Activated T-helper 2 cell treated with anti-CD3 and anti-CD28 coated beads, Interferon-gamma antibody, Interleukin-2, Interleukin-4, amounts not matched to agents 10 μg/mL and 5 μg/mL and 100 μg/mL, durations not matched to agents 14 hours and 24 hours and 36 hours (primary cell): ENCODE data around the gene PPM1L. TPM values are rescaled to one million over a fixed set of nuclear protein-coding genes. Genes with fewer than 3 reads are reported as not detected.
A peak's percentile ranks its signal among the peaks of the same experiment; 100 is the strongest.
"Not testable (repeated sequence)": the region's sequence is repeated elsewhere in the genome, so short reads cannot be mapped to it uniquely, and the experiment has no call there.

Experiments
- DNase-seq: peaks from one replicate; pipeline ENCODE4 v3.0.0; 2021; ENCODE audit warnings: low spot score
- H3K27ac Mint-ChIP-seq: one replicate; pipeline ENCODE4 v1.8.0; 2021; ENCODE audit warnings: mixed read lengths
- H3K27me3 Mint-ChIP-seq: one replicate; pipeline ENCODE4 v1.8.0; 2021; ENCODE audit warnings: low read depth, mixed read lengths
- H3K36me3 Mint-ChIP-seq: one replicate; pipeline ENCODE4 v1.8.0; 2021; ENCODE audit warnings: low read depth, mixed read lengths
- H3K4me1 Mint-ChIP-seq: one replicate; pipeline ENCODE4 v1.8.0; 2021; ENCODE audit warnings: low read depth, mixed read lengths
- H3K4me3 Mint-ChIP-seq: one replicate; pipeline ENCODE4 v1.8.0; 2021; ENCODE audit warnings: low read depth, mild to moderate bottlenecking, moderate library complexity, mixed read lengths
- H3K9me3 Mint-ChIP-seq: one replicate; pipeline ENCODE4 v1.8.0; 2021; ENCODE audit warnings: mixed read lengths
- intact Hi-C: fragments of 100-400 bp; cut with micrococcal nuclease; formaldehyde crosslinking; loops from one replicate; pipeline ENCODE4 v1.15.1; 2023
- total RNA-seq: library from RNA; stranded (reverse); gene quantifications from 2 replicates; pipeline ENCODE4 v1.2.3, GENCODE V29; 2022

The PPM1L gene
- total RNA-seq, 1 donor from 2014 or later = 2.6 TPM

DNA sequence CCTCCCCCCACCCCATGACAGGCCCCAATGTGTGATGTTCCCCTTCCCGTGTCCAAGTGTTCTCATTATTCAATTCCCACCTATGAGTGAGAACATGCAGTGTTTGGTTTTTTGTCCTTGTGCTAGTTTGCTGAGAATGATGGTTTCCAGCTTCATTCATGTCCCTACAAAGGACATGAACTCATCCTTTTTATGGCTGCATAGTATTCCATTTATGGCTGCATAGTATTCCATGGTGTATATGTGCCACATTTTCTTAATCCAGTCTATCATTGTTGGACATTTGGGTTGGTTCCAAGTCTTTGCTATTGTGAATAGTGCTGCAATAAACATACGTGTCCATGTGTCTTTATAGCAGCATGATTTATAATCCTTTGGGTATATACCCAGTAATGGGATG, 254.1 kb downstream of the PPM1L start:
- DNase-seq, H3K27ac Mint-ChIP-seq, H3K9me3 Mint-ChIP-seq, H3K4me3 Mint-ChIP-seq, H3K36me3 Mint-ChIP-seq, H3K4me1 Mint-ChIP-seq, H3K27me3 Mint-ChIP-seq, intact Hi-C loops: not testable (repeated sequence)

DNA sequence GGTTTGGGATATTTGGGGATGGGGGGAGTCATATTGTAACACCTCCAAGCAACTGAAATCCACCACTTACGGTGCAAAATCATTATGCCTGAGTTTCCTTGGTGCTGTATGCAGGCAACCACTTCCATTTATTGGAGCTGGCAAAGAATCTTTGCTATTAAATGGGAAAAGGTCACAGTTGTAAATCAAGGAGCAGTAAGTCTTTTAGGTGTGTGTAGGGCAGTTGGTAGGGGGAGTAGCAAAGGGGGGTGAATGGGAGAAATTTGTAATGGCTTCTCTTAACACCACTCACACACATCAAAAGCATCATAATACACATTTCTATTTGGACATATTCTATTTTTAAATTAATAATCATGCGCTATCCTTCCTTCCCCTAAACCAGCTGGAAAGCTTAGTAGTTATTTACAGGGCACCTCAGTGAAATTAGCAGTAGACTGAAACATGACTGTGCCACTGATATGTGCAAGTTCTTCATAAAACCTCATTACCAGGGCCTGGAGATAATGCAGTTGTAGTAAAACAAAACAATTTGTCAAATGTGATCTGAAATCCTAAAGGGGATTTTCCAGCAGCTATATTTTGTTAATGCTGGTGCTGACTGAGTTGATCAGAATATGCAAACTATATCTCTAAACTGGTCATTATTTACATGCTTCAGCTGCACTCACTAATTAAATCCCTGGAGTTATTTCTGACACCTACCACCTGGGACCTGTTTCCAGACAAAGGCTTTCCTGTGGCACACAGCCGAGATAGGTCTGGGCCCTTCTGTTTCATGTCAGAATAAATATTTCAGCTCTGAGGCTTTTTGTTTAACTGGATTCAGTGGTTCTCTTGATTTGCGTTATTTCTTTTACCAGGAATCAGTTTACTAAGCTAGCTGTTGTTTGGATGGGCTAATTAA, 259.1 kb downstream of the PPM1L start:
- H3K9me3 Mint-ChIP-seq = no peaks in the 10 kb centered on the region
- H3K27me3 Mint-ChIP-seq = no peaks in the 10 kb centered on the region
- no peaks in the 10 kb centered on the region for H3K4me1 Mint-ChIP-seq
- H3K36me3 Mint-ChIP-seq = no peaks in the 10 kb centered on the region
- DNase-seq = no peak
- no peak overlapping the region for H3K27ac Mint-ChIP-seq
- H3K4me3 Mint-ChIP-seq = no peak overlapping the region
- intact Hi-C loops = no loop called here

DNA sequence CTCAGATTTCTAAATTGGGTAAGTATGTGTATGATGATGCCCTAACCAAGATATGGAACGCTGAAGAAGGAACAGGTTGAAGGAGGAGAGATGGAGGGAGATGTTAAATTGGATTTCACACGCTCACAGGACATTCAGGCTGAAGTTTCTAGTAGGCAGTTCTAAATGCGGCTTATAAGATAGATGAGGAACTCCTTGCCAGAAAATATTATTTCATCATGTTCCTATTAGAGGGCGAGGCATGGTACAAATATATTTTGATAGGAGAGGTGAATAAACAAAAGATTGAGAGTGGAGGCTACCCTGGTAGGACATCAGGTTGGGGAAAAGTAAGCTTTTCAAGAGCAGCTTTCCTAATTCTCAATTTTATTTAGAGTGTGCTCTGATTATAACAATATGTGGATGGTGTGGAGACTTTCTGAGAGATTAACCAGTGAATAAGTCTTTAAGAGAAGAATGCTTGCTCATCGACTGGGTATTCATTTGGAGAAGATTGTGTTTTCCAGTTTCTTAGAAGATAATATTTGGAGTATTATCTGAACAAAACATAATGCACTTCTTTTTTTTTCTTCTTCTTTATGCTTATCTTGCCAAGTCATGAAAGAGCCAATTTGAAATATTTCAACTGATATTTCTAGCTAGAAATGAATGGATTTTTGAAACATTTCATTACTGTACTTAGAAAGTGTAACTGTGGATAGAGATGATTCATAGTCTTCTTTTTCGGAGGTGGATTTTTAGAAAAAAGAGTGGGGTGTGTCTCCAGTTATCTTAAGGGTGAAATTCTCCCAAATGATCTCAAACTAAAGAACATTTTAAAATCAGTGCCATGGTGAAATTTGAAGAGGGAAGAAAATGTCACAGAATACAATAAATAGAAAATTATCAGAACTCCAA, 260.6 kb downstream of the PPM1L start:
- intact Hi-C loops = no loop called here
- H3K27me3 Mint-ChIP-seq = no peaks in the 10 kb centered on the region
- no peaks in the 10 kb centered on the region for H3K9me3 Mint-ChIP-seq
- no peak for DNase-seq
- H3K36me3 Mint-ChIP-seq = no peaks in the 10 kb centered on the region
- no peak overlapping the region for H3K4me3 Mint-ChIP-seq
- no peaks in the 10 kb centered on the region for H3K4me1 Mint-ChIP-seq
- no peak overlapping the region for H3K27ac Mint-ChIP-seq

DNA sequence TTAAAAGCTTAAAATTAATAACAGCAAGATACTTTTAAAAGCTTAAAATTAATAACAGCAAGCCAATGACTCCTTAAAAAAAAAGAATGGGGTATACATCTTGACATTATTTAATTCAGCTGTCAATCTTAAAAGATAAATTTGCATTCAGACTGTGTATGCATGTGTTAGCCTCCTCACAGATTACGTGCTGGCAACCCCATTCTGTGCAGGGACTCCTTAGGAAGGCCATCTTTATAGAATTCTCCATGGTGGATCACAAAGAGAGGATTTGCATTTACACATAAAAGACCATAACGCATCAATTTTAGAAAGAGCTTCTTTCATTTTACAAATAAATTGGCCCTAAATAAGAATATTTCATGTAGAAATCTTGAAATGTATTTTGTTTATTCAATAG, 261.9 kb downstream of the PPM1L start:
- Mint-ChIP-seq H3K27ac (no peak overlapping the region), H3K4me3 (no peak overlapping the region), H3K4me1 (no peaks in the 10 kb centered on the region), H3K9me3 (peaks cover 3% of the 10 kb centered on the region), H3K27me3 (no peaks in the 10 kb centered on the region), H3K36me3 (peaks cover 2% of the 10 kb centered on the region)
- DNase-seq = no peak
- intact Hi-C loops = no loop called here

DNA sequence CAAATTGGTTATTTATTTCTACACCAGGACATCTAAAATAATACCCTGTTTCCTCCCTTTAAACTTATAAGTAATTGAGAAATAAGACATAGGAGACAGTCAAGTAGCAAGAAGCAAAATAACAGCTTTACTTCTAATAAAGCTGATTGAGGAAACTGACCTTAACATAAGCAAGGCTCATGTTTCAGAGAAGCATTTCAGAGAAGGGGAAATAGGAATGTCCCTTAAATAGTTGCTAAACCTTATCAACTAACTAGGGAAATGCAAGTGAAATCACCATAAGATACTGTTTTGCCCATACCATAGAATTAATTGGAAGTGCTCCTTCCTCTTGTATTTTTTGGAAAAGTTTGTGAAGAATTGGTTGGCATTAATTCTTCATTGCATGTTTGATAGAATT, 264.2 kb downstream of the PPM1L start:
- no peaks in the 10 kb centered on the region for H3K4me1 Mint-ChIP-seq
- DNase-seq = no peak
- H3K27ac Mint-ChIP-seq = no peak overlapping the region
- H3K36me3 Mint-ChIP-seq = peaks cover 4% of the 10 kb centered on the region
- H3K4me3 Mint-ChIP-seq = no peak overlapping the region
- peaks cover 12% of the 10 kb centered on the region for H3K9me3 Mint-ChIP-seq
- intact Hi-C loops = no loop called here
- H3K27me3 Mint-ChIP-seq = no peaks in the 10 kb centered on the region

DNA sequence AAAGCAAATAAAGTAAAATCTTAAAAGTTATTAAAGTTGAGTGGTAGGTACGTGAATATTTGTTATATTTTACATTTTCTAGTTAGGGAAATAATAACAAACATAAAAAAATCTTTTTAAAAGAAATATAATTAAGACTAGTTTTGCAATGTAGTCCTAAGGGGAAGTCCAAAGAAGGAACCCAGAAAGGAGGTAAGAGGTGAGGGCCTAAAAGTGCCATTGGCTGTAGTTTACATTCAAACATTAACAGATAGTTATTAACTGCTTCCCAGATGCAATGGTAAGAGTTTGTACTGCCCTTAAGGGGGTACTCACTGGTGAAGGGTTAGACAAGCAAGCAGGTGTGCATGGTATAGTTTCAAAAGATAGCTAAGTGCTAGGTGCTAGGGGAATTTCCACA, 269.9 kb downstream of the PPM1L start:
- Mint-ChIP-seq H3K27ac (no peak overlapping the region), H3K4me3 (no peak overlapping the region), H3K36me3 (peaks cover 4% of the 10 kb centered on the region), H3K9me3 (peaks cover 12% of the 10 kb centered on the region), H3K27me3 (no peaks in the 10 kb centered on the region), H3K4me1 (no peaks in the 10 kb centered on the region)
- no peak for DNase-seq
- intact Hi-C loops = no loop called here

DNA sequence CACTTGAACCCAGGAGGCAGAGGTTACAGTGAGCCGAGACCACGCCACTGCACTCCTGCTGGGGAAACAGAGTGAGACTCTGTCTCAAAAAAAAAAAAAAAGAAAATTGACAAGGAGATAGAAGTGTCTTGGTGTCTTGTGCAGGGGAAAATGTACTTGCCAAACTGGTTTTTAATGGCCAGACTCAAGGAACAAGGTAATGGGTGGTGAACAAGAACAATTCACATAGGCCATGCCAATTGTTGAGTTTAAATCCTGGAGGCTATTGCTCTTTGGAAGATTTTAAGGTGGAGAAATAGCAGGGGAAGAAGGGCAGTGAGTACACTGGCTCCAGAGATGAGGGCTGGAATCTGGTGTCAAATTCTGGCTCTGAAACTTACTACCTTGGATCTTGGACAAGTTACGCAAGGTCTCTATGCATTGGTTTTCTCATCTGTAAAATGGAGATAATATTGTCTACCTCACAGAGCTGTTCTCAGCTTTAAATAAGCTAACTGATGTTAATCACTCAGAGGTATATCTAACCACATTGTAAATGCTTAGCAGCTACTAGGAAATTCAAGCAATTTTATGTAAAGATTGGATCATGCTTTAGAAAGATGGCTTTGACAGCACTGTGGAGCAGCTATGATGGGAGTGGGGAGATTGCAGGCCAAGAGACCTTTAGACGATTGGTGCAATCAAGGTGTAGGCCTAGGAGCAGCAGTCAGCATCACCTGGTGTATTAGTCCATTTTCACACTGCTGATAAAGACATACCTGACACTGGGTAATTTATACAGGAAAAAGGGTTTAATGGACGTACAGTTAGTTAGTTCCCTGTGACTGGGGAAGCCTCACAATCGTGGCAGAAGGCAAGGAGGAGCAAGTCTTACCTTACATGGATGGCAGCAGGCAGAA, 270.8 kb downstream of the PPM1L start:
- intact Hi-C loops = no loop called here
- Mint-ChIP-seq H3K27me3 (no peaks in the 10 kb centered on the region), H3K9me3 (peaks cover 12% of the 10 kb centered on the region), H3K27ac (no peak overlapping the region), H3K4me3 (no peak overlapping the region), H3K4me1 (no peaks in the 10 kb centered on the region), H3K36me3 (peaks cover 4% of the 10 kb centered on the region)
- DNase-seq = no peak

GRCh38 chr3:161028555-161029153, 272.6 kb downstream of the PPM1L start:
- DNase-seq = no peak
- Mint-ChIP-seq H3K36me3 (peaks cover 5% of the 10 kb centered on the region), H3K4me3 (no peak overlapping the region), H3K9me3 (peaks cover 15% of the 10 kb centered on the region), H3K27ac (no peak overlapping the region), H3K4me1 (no peaks in the 10 kb centered on the region), H3K27me3 (no peaks in the 10 kb centered on the region)
- intact Hi-C loops = no loop called here

- Mint-ChIP-seq H3K27me3 (no peaks in the 10 kb centered on the region), H3K4me1 (peaks cover 15% of the 10 kb centered on the region), H3K36me3 (peaks cover 5% of the 10 kb centered on the region), H3K4me3 (no peak overlapping the region), H3K27ac (no peak overlapping the region), H3K9me3 (peaks cover 21% of the 10 kb centered on the region)
- intact Hi-C loops = no loop called here
- no peak for DNase-seq
Measured at GRCh38 chr3:161031134-161031533, 275.1 kb downstream of the PPM1L start.

- Mint-ChIP-seq H3K4me1 (peaks cover 15% of the 10 kb centered on the region), H3K27ac (peak overlapping the region; percentile 4), H3K9me3 (peaks cover 24% of the 10 kb centered on the region)
- not testable (repeated sequence) for DNase-seq, H3K36me3 Mint-ChIP-seq, H3K27me3 Mint-ChIP-seq, H3K4me3 Mint-ChIP-seq
- intact Hi-C loops = loop anchor here (5.0 kb wide), 1 partner anchor 37 kb away; no protein-coding TSS in a partner anchor
Measured at GRCh38 chr3:161034913-161035550, 279.0 kb downstream of the PPM1L start.

DNA sequence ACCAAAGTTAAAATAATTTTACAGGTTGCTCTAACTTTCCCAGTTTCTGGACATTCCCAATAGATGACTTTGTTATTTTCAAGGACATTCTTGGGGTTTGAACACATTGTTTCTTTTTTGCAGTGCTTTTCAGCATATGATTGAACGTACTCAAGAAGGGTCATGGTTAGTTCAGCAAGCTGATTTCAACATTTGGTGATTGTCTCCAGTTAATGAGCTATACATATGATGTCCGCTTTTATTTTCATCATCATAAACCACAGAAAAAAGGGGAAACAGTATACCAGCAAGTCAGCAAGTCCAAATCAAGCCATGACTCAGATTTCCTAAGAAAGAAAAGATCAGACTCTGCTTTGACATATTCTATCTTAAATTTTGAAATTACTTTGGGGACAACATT, 279.7 kb downstream of the PPM1L start:
- H3K27me3 Mint-ChIP-seq = no peaks in the 10 kb centered on the region
- peaks cover 5% of the 10 kb centered on the region for H3K36me3 Mint-ChIP-seq
- H3K9me3 Mint-ChIP-seq = peaks cover 24% of the 10 kb centered on the region
- H3K4me1 Mint-ChIP-seq = peaks cover 15% of the 10 kb centered on the region
- no peak overlapping the region for H3K27ac Mint-ChIP-seq
- DNase-seq = no peak
- intact Hi-C loops = loop anchor here (5.0 kb wide), 1 partner anchor 37 kb away; no protein-coding TSS in a partner anchor
- no peak overlapping the region for H3K4me3 Mint-ChIP-seq
